SK-N-SH treated with all-trans-retinoic acid at 6 μM for 48 hours (cell line): Measurements from ENCODE around the gene BEND6.

Source experiments
- PPARA ChIP-seq: fragments of 250-450 bp; sonication (Bioruptor Pico); IDR thresholded peaks from 2 replicates; pipeline ENCODE4 v1.5.0; 2020; ENCODE audit warnings: mild to moderate bottlenecking, borderline replicate concordance
- ZC3H10 ChIP-seq: fragments of 250-450 bp; sonication (Bioruptor Pico); IDR thresholded peaks from 2 replicates; pipeline ENCODE4 v1.5.1; 2021; ENCODE audit warnings: mild to moderate bottlenecking, moderate library complexity
- ZFP30 ChIP-seq: fragments of 450-650 bp; formaldehyde crosslinking; IDR thresholded peaks from 2 replicates; pipeline ENCODE4 v1.5.0; 2022; ENCODE audit warnings: mild to moderate bottlenecking, moderate library complexity
- ZNF8 ChIP-seq: fragments of 450-650 bp; formaldehyde crosslinking; IDR thresholded peaks from 2 replicates; pipeline ENCODE4 v1.5.0; 2020; ENCODE audit warnings: mild to moderate bottlenecking, moderate library complexity
- TF ChIP-seq, protein P1 (sequence below): fragments of 250-450 bp; sonication (Bioruptor Pico); IDR thresholded peaks from 2 replicates; pipeline ENCODE4 v1.8.0; 2020; ENCODE audit warnings: mild to moderate bottlenecking, moderate library complexity, borderline replicate concordance
- TF ChIP-seq, protein P2 (sequence below): fragments of 250-450 bp; sonication (Bioruptor Pico); IDR thresholded peaks from 2 replicates; pipeline ENCODE4 v1.5.1; 2020; ENCODE audit warnings: low read depth, mild to moderate bottlenecking, moderate library complexity
- TF ChIP-seq, protein P3 (sequence below): fragments of 250-450 bp; sonication (Bioruptor Pico); IDR thresholded peaks from 2 replicates; pipeline ENCODE4 v1.8.0; 2021; ENCODE audit warnings: low read depth, mild to moderate bottlenecking, moderate library complexity, borderline replicate concordance

DNA sequence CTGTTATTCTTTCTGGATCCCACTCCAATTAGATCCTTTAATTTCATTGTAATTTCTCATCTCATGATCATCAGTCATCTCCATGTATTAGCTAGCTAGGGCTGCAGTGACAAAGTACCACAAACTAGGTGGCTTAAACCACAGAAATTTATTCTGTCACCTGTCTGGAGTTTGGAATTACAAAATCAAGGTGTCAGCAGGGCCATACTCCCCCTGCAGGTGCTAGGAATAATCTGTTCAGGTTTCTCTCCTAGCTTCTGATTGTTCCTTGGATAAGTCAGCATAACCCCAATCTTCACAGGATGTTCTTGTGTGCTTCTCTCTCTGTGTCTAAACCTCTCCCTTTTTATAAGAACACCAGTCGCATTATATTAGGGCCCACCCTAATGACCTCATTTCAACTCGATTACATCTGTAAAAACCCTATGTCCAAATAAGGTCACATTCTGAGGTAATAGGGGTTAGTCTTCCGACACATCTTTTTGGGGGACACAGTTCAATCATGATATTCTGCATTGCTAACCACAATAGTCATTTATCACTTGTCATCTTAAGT, 40.5 kb downstream of the BEND6 start:
- TF ChIP-seq, protein P1, sequence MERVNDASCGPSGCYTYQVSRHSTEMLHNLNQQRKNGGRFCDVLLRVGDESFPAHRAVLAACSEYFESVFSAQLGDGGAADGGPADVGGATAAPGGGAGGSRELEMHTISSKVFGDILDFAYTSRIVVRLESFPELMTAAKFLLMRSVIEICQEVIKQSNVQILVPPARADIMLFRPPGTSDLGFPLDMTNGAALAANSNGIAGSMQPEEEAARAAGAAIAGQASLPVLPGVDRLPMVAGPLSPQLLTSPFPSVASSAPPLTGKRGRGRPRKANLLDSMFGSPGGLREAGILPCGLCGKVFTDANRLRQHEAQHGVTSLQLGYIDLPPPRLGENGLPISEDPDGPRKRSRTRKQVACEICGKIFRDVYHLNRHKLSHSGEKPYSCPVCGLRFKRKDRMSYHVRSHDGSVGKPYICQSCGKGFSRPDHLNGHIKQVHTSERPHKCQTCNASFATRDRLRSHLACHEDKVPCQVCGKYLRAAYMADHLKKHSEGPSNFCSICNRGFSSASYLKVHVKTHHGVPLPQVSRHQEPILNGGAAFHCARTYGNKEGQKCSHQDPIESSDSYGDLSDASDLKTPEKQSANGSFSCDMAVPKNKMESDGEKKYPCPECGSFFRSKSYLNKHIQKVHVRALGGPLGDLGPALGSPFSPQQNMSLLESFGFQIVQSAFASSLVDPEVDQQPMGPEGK (CRISPR knock-in tag), result no peak
- TF ChIP-seq PPARA (CRISPR knock-in tag), result no peak
- no peak for TF ChIP-seq ZFP30 (CRISPR knock-in tag)
- TF ChIP-seq, protein P2, sequence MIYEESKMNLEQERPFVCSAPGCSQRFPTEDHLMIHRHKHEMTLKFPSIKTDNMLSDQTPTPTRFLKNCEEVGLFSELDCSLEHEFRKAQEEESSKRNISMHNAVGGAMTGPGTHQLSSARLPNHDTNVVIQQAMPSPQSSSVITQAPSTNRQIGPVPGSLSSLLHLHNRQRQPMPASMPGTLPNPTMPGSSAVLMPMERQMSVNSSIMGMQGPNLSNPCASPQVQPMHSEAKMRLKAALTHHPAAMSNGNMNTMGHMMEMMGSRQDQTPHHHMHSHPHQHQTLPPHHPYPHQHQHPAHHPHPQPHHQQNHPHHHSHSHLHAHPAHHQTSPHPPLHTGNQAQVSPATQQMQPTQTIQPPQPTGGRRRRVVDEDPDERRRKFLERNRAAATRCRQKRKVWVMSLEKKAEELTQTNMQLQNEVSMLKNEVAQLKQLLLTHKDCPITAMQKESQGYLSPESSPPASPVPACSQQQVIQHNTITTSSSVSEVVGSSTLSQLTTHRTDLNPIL (CRISPR knock-in tag), result no peak
- TF ChIP-seq, protein P3, sequence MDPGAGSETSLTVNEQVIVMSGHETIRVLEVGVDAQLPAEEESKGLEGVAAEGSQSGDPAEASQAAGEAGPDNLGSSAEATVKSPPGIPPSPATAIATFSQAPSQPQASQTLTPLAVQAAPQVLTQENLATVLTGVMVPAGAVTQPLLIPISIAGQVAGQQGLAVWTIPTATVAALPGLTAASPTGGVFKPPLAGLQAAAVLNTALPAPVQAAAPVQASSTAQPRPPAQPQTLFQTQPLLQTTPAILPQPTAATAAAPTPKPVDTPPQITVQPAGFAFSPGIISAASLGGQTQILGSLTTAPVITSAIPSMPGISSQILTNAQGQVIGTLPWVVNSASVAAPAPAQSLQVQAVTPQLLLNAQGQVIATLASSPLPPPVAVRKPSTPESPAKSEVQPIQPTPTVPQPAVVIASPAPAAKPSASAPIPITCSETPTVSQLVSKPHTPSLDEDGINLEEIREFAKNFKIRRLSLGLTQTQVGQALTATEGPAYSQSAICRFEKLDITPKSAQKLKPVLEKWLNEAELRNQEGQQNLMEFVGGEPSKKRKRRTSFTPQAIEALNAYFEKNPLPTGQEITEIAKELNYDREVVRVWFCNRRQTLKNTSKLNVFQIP (CRISPR knock-in tag), result no peak
- no peak for TF ChIP-seq ZNF8 (CRISPR knock-in tag)
- TF ChIP-seq ZC3H10 (CRISPR knock-in tag), result no peak
